HTR-8/SVneo (cell line): ENCODE results near the gene LTF.

Experiments used
- DNase-seq: peaks from one replicate; pipeline ENCODE4 v3.0.0; 2011; ENCODE audit warnings: low spot score, mixed read lengths; ENCODE audit not compliant: insufficient read length
- FAIRE-seq: peaks from 2 replicates; lab custom pipeline; 2011; peaks lifted over from hg19 to GRCh38; lab: Jason Lieb, UNC

LTF gene

GRCh38 chr3:46491089-46492070 lies 26.7 kb upstream of the LTF start:
- FAIRE-seq = no peak

DNA sequence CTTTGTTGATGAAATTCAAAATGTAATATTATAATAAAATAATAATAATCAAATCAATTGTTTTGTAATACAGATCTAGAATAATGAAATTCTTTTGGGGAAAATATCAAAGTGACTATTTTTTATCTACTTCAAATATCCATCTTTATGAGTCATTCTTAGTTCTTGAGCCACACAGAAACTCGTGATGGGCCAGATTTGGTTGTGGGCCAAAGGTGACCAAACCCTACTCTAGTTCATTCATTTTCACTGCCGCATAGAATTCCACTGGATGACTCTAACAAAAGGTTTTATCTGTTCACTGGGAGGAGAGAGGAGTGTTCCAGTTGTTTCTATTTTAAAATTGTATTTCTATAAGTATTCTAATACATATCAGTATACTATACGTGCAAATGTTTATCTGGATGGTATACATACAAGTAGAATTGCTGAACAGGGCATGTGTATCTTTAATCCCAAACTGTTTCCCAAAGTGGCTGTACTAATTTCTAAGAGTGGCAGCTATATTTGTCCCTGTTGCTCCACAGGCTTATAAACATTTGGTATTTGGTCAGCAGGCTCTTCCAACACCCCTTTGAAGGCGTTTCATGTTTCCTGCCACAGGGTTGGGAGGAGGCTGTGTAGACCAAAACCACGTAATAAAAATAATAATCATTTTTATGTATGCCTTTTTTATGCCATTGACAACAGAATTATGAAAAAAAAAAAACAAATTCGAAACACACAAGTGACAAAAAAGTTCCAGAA lies 25.8 kb upstream of the LTF start:
- no peak for DNase-seq
- FAIRE-seq = no peak

More at GRCh38 chr3:46491089-46492070, 26.7 kb upstream of the LTF start:
- DNase-seq = no peak

DNA sequence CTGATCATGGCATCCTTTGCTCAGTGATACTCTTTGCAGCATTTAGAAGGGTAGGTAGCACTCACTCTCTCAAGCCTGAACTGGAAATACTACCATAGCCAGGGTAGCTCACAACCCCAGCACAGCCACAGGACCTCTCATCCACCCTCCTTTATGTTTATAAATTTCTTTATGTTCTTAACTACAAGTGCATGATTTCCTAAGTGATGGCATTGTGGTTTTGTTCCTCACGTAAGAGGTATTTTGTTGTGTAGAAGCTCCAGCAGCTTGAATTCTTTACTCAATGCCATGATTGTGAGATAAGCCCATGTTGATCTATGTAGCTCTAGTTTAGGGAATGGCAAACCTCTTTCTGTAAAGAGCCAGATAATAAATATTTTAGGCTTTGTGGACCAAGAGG lies 25.2 kb upstream of the LTF start:
- FAIRE-seq = no peak
- peak; percentile 20 for DNase-seq

GRCh38 chr3:46489381-46489780 lies 24.7 kb upstream of the LTF start:
- DNase-seq (no peak), FAIRE-seq (no peak)

- DNase-seq (peak; percentile 81), FAIRE-seq (peak; percentile 66)
Observed at GRCh38 chr3:46488735-46489361, 24.1 kb upstream of the LTF start.

DNA sequence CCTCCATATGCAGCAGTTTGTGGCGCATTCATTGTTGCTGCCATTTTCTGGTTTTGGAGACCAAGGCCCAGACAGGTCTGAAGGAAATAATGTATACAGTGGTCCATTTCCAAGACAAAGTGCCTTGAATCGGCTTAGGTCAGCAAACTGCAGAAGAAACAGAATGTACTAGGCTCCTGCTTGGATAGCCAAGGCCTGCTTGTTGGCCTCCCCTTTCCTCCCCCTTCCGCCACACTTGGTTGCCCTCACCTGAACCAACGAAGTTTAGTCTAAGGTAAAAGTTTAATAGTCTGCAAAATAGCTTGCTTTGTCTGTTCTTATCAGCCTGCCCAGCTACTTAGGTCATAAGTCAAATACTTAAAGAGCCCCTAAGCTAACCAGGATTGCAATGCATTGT lies 21.1 kb upstream of the LTF start:
- FAIRE-seq (no peak), DNase-seq (no peak)

DNA sequence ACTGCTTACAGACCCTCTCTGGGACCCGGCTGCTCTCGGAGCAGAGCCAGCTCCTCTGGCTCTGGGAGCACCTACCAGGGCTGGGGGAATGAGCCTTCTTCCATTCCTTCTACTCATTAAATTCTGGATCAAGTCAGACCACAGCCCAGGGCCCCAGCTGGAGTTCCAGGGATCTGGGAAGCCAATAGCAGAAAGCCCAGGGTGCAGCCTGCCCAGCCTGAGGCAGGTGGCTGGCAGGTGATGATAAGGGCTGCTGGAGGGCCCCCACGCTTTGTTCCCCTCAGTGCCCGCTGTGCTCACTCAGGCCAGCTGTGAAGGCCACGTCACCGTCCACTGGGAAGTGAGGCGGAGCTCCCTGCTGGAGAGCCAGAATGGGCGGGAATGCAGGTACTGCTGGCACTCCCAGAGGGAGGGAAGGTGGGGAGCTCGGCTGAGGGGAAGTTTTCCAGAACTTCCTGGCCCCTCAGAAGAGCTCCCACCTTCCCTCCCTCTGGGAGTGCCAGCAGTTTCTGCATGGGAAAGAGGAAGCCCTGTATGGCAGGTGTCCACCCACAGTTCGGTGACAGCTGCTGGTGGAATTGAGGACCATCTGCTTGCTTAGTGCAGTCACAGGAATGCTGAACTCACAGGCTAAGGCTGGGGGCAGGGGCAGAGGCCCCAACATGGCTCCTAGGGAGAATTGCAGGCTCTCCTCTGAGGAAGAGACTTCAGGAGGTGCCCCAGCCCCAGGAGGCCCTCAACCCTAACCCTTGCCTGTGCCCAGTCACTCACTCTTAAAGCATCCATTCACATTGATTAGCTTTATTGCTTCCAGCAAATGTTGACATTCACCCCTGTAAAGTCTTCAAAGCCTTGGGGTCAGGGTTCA lies 20.4 kb upstream of the LTF start:
- no peak for FAIRE-seq
- no peak for DNase-seq

DNA sequence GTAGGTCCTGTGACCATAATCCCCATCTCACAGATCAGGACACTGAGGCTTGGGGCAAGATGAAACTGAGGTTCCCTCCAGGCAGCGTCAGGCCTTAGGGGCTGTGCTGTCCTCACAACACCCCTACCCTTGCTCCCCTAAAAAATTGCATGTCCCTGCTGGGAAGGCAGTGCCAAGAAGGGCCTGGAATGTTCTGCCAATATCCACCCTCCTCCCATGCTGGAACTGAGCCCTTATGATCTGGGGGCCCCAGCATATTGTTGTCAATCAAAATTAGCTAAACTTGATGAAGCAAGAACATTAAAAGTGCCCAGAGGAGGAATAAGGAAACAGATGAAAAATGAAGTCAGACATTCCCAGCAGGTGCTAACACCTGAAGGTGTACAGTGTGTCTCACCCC lies 19.7 kb upstream of the LTF start:
- no peak for FAIRE-seq
- DNase-seq = no peak

DNA sequence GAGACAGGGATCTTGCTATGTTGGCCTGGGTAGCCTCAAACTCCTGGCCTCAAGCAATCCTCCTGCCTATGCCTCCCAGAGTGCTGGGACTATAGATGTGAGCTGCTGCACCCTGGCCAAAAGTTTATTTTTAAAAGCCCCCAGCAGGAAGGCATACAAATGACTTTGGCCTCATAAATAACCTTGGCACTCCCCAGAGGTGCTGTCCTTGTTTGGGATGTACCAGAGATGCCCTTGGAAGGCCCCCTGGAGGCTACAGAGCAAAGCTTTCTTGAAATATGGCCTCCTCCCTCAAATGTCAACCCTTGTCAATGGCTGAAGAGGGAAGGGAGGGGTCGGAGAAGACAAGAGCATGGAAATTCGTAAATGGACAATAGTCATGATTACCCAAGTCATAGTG lies 19.1 kb upstream of the LTF start:
- FAIRE-seq = no peak
- no peak for DNase-seq

GRCh38 chr3:46482632-46483350 lies 18.1 kb upstream of the LTF start:
- peak; percentile 75 for FAIRE-seq
- peak; percentile 28 for DNase-seq

- DNase-seq (no peak), FAIRE-seq (no peak)
Observed at GRCh38 chr3:46481636-46482035, 16.9 kb upstream of the LTF start.

DNA sequence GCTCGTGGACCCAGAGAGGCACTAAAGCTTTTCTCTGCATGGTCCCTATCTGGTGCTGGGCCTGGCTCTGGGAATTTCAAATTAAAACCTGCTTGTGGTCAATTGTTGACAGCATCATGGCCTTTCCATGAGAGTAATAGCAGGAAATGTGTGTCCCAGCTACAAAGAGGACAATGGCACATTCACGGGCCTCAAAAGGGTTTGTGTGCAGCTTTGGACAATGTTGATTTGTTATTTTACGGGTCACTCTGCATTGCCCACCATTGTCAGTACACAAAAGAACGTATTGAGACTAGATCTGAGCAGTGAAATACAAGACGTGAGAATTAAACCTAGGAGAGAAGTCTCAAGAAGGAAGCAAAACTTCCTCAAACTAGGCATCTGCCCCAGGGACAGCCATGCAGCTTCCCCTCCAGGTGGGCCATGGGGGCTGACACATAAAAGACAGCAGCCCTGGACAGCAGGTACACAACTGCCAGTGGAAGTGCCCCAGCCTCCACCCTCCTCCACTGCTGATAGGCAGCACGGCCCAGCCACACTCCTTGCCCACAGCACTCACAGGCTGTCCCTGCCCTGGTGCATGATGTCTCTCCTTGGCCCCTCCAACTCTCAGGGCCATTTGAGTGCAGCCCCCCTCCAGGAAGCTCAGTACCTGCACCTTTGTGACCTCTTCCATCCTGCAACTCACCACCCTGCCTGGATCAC lies 15.9 kb upstream of the LTF start:
- DNase-seq (no peak), FAIRE-seq (no peak)

DNA sequence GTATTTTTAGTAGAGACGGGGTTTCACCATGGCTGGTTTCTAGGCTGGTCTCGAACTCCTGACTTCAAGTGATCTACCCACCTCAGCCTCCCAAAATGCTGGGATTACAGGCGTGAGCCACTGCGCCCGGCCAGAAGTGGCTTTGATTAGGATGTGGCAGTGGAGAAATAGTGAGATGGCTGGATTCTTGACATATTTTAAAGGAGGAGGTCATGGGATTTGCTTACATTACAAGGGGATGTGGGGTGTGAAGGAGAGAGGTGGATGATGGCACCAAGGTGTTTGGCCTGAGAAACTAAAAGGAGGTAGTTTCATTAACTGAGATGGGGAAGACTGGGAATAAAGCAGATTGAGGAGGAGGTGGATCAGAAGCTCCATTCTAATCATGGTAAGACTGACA lies 15.0 kb upstream of the LTF start:
- DNase-seq (no peak), FAIRE-seq (no peak)

DNA sequence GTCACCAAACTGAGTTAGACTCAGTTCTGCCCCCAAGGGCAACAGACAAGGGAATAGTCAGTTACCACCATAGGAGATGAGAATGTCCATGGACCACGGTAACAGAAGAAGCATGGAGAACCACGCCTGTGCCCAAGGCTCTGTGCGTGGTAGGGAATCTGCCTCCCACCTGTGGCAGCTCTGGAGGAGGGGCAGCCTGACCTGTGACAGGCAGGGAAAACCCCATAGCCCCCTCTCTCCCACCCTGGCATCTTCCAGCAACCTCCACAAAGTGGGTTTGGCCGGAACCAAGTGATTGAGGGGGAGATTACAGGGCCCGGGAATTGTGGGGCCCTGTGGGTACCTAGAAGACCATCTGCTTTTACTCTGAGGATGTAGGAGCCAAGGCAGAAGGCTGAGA lies 14.3 kb upstream of the LTF start:
- DNase-seq = no peak
- no peak for FAIRE-seq

- FAIRE-seq (no peak), DNase-seq (no peak)
Observed at GRCh38 chr3:46478341-46478740, 13.6 kb upstream of the LTF start.

- FAIRE-seq (no peak), DNase-seq (no peak)
Observed at GRCh38 chr3:46477756-46478155, 13.1 kb upstream of the LTF start.

- FAIRE-seq (no peak), DNase-seq (no peak)
Observed at GRCh38 chr3:46477145-46477544, 12.4 kb upstream of the LTF start.

DNA sequence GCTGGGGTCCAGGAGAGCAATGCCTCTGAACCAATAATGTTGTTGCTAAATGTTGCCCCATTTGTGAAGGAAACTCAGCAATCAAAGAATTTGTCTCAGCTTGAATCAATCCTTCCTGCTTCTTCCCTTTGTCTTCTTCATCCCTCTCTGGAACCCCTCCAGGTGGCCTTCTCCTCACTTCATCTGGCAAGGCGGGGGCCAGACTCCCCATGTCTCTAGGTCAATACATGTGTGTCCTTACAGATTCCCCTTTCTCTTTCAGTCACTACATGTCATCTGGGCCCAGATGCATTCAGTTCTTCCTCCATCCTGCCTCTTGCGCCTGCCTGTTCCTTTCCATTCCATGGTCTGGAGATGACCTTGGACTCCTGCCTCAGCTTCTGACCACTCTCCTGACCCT lies 8.0 kb upstream of the LTF start:
- DNase-seq (no peak), FAIRE-seq (no peak)
